OCI-LY7 (cell line): ENCODE results near the gene ZNF438. TPM values are rescaled to one million over a fixed set of nuclear protein-coding genes. Genes with fewer than 3 reads are reported as not detected.

Experiments
- BruUV-seq: library from RNA; stranded (reverse); fragments of 400-500 nt; replicated peaks from 2 replicates; lab custom pipeline; 2021; lab: Mats Ljungman, UMichigan
- CTCF ChIA-PET: fragments of 300-600 bp; sonication (Branson Sonifier 250); formaldehyde crosslinking; loops from one replicate; lab custom pipeline; 2022; ENCODE audit warnings: antibody characterized with exemption; ENCODE audit not compliant: unreplicated experiment; lab: Charles Lee
- POLR2A ChIA-PET: fragments of 300-600 bp; sonication (Branson Sonifier 250); formaldehyde crosslinking; loops from one replicate; lab custom pipeline; 2022; ENCODE audit warnings: antibody characterized with exemption; lab: Charles Lee
- DNase-seq: peaks from one replicate; pipeline ENCODE4 v3.0.0-alpha.2; 2015; ENCODE audit warnings: low spot score
- H2AFZ ChIP-seq: fragments of 200-600 bp; sonication (generic), shearing (Covaris generic); 2 replicates; pipeline ENCODE4 v1.6.1; 2014; ENCODE audit warnings: mild to moderate bottlenecking, antibody characterized with exemption, low read length, moderate library complexity
- H3K27ac ChIP-seq: fragments of 200-600 bp; sonication (generic); 2 replicates; pipeline ENCODE4 v1.5.1; 2014; ENCODE audit warnings: mixed run types, low read depth, mild to moderate bottlenecking, moderate library complexity, low read length, inconsistent platforms; ENCODE audit not compliant: poor library complexity, severe bottlenecking
- H3K36me3 ChIP-seq: fragments of 200-600 bp; sonication (generic); 2 replicates; pipeline ENCODE4 v1.6.1; 2014; ENCODE audit warnings: mild to moderate bottlenecking, antibody characterized with exemption, low read length, moderate library complexity, mixed read lengths; ENCODE audit not compliant: insufficient read depth
- H3K4me1 ChIP-seq: fragments of 200-600 bp; sonication (generic); 2 replicates; pipeline ENCODE4 v1.5.1; 2014; ENCODE audit warnings: mild to moderate bottlenecking, low read length; ENCODE audit not compliant: insufficient read depth, poor library complexity, severe bottlenecking
- H3K4me2 ChIP-seq: fragments of 200-600 bp; sonication (generic); 2 replicates; pipeline ENCODE4 v1.6.1; 2014; ENCODE audit warnings: mild to moderate bottlenecking, low read length
- H3K4me3 ChIP-seq: fragments of 200-600 bp; sonication (generic); 2 replicates; pipeline ENCODE4 v1.5.1; 2014; ENCODE audit warnings: mild to moderate bottlenecking, low read depth, low read length; ENCODE audit not compliant: poor library complexity, severe bottlenecking
- H3K79me2 ChIP-seq: fragments of 200-600 bp; sonication (generic); 2 replicates; pipeline ENCODE4 v1.6.1; 2016; ENCODE audit warnings: low read depth, mild to moderate bottlenecking, low read length, moderate library complexity, mixed read lengths; ENCODE audit not compliant: insufficient read depth
- H3K9me2 ChIP-seq: fragments of 200-600 bp; sonication (generic); 2 replicates; pipeline ENCODE4 v1.6.1; 2016; ENCODE audit warnings: mild to moderate bottlenecking, low read length, mixed read lengths; ENCODE audit not compliant: insufficient read depth
- H3K9me3 ChIP-seq: fragments of 200-600 bp; sonication (generic); 2 replicates; pipeline ENCODE4 v1.6.1; 2014; ENCODE audit warnings: mild to moderate bottlenecking, mixed run types, low read length, mixed read lengths
- H4K20me1 ChIP-seq: fragments of 200-600 bp; sonication (generic); 2 replicates; pipeline ENCODE4 v1.6.1; 2014; ENCODE audit warnings: mild to moderate bottlenecking, antibody characterized with exemption, low read length, moderate library complexity, mixed read lengths; ENCODE audit not compliant: insufficient read depth
- CTCF ChIP-seq: fragments of 200-600 bp; sonication (generic); conservative IDR thresholded peaks from 2 replicates; pipeline ENCODE4 v1.5.1; 2014; ENCODE audit warnings: mild to moderate bottlenecking, antibody characterized with exemption, low read length, moderate library complexity, mixed read lengths
- EZH2phosphoT487 ChIP-seq: fragments of 200-600 bp; sonication (generic); IDR thresholded peaks from 2 replicates; pipeline ENCODE4 v1.6.1; 2018; ENCODE audit warnings: low read depth, borderline replicate concordance, mild to moderate bottlenecking, mixed run types, antibody characterized with exemption, low read length, moderate library complexity, mixed read lengths
- intact Hi-C: fragments of 100-400 bp; cut with micrococcal nuclease; formaldehyde crosslinking; loops from one replicate; pipeline ENCODE4 v1.10.0; 2022; ENCODE audit not compliant: unreplicated experiment
- total RNA-seq, 2 experiments: library from RNA; depleted of rRNA in 1 of 2; stranded (reverse); fragments of >200 nt in 1 of 2; shearing (Covaris generic) in 1 of 2; gene quantifications; 2 replicates each; pipeline ENCODE4 v1.2.3, GENCODE V29; 2014 to 2022

ZNF438 gene
- total RNA-seq, 2 experiments from 2014 or later, result 2.0 to 2.5 TPM

GRCh38 chr10:30973737-30974136, 57.9 kb downstream of the ZNF438 start:
- Histone ChIP-seq H3K27ac (no peak overlapping the region), H2AFZ (no peak overlapping the region), H3K4me3 (no peak overlapping the region), H3K4me1 (no peaks in the 10 kb centered on the region), H3K79me2 (no peaks in the 10 kb centered on the region), H4K20me1 (no peaks in the 10 kb centered on the region), H3K9me2 (no peaks in the 10 kb centered on the region), H3K36me3 (no peaks in the 10 kb centered on the region), H3K4me2 (no peak overlapping the region), H3K9me3 (no peaks in the 10 kb centered on the region)
- ChIA-PET CTCF (no interaction called here), POLR2A (interaction anchor here (0.5 to 0.7 kb wide), 2 partner anchors 20 to 211 kb away, joined by 3 to 5 read pairs; no protein-coding TSS in a partner anchor)
- BruUV-seq, result no TSS peak
- DNase-seq, result no peak
- TF ChIP-seq EZH2phosphoT487 (no peak), CTCF (no peak)
- intact Hi-C loops, result no loop called here

GRCh38 chr10:30970760-30971460, 60.8 kb downstream of the ZNF438 start:
- no TSS peak for BruUV-seq
- ChIA-PET POLR2A (interaction anchor here (0.7 kb wide), 1 partner anchor 15 kb away, joined by 3 read pairs; no protein-coding TSS in a partner anchor), CTCF (no interaction called here)
- no peak for DNase-seq
- no peaks in the 10 kb centered on the region for H3K79me2 ChIP-seq
- H3K9me3 ChIP-seq, result no peaks in the 10 kb centered on the region
- intact Hi-C loops, result no loop called here
- H3K27ac ChIP-seq, result no peak overlapping the region
- no peaks in the 10 kb centered on the region for H3K9me2 ChIP-seq
- TF ChIP-seq CTCF, result no peak
- no peak for TF ChIP-seq EZH2phosphoT487
- no peak overlapping the region for H3K4me3 ChIP-seq
- H3K36me3 ChIP-seq, result no peaks in the 10 kb centered on the region
- no peak overlapping the region for H3K4me2 ChIP-seq
- no peaks in the 10 kb centered on the region for H4K20me1 ChIP-seq
- H3K4me1 ChIP-seq, result no peaks in the 10 kb centered on the region
- H2AFZ ChIP-seq, result no peak overlapping the region

GRCh38 chr10:30968711-30969110, 63.0 kb downstream of the ZNF438 start:
- Histone ChIP-seq H4K20me1 (no peaks in the 10 kb centered on the region), H3K4me3 (no peak overlapping the region), H3K4me2 (no peak overlapping the region), H3K9me2 (no peaks in the 10 kb centered on the region), H3K27ac (no peak overlapping the region), H3K9me3 (no peaks in the 10 kb centered on the region), H3K4me1 (no peaks in the 10 kb centered on the region), H2AFZ (no peak overlapping the region), H3K79me2 (no peaks in the 10 kb centered on the region), H3K36me3 (no peaks in the 10 kb centered on the region)
- no TSS peak for BruUV-seq
- CTCF ChIA-PET, result no interaction called here
- POLR2A ChIA-PET, result no interaction called here
- intact Hi-C loops, result no loop called here
- DNase-seq, result no peak
- no peak for TF ChIP-seq EZH2phosphoT487
- no peak for TF ChIP-seq CTCF
